Heart left ventricle (tissue), 13 donors: ENCODE data around the gene MTIF3.

Experiments
- POLR2A ChIP-seq, 2 donors: fragments of 450-650 bp; IDR thresholded peaks; one replicate each; pipeline ENCODE4 v1.6.1; 2017; ENCODE audit warnings: antibody characterized with exemption in 2 of 2, mild to moderate bottlenecking in 2 of 2, moderate library complexity in 2 of 2
- TF ChIP-seq, protein P1 (sequence below), 12 donors: fragments of 200-600 bp; sonication (generic) in 4 of 12; IDR thresholded peaks; one replicate each; pipeline versions ENCODE4 v1.5.0 to v1.8.0; 2018 to 2022; ENCODE audit warnings: antibody characterized with exemption in 12 of 12, mild to moderate bottlenecking in 5 of 12
- donor health status: ischemic (EF 13 %, LVEDD 7.1; RV severe dilation, severe dysfunction).
- donor health status: DM: no; HTN: yes; CAD: no.
- donor health status: DM: no; HTN: no; CAD: no.
- donor health status: ischemic (EF 25% LVEDD 6.9; RV normal size, moderate dysfunction).
- donor health status: ischemic (EF 25% LVEDD 5.7; RV mildly dilated, moderate dysfunction).
- donor health status: ischemic (EF 35%, LVEDD 5.7; RV mildly dilated, moderate dysfunction).
- donor health status: nonischemic (EF 11% LVEDD 7.7; RV severe dilation, severe dysfunction).
- donor health status: DM: yes; HTN: yes; CAD: no.
- donor health status: PGD.
- donor health status: ischemic (EF 29% LVEDD 5.4; RV normal size, mild dysfunction).
- donor health status: nonischemic (EF 23%, LVEDD 6.1; RV moderate dilation, normal function).

GRCh38 chr13:27474751-27475268, 24.4 kb upstream of the MTIF3 start:
- TF ChIP-seq, protein P1, sequence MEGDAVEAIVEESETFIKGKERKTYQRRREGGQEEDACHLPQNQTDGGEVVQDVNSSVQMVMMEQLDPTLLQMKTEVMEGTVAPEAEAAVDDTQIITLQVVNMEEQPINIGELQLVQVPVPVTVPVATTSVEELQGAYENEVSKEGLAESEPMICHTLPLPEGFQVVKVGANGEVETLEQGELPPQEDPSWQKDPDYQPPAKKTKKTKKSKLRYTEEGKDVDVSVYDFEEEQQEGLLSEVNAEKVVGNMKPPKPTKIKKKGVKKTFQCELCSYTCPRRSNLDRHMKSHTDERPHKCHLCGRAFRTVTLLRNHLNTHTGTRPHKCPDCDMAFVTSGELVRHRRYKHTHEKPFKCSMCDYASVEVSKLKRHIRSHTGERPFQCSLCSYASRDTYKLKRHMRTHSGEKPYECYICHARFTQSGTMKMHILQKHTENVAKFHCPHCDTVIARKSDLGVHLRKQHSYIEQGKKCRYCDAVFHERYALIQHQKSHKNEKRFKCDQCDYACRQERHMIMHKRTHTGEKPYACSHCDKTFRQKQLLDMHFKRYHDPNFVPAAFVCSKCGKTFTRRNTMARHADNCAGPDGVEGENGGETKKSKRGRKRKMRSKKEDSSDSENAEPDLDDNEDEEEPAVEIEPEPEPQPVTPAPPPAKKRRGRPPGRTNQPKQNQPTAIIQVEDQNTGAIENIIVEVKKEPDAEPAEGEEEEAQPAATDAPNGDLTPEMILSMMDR (IDR thresholded peaks at IDR 0.05), result no peak
- no peak for TF ChIP-seq POLR2A (IDR thresholded peaks at IDR 0.05)
